Measurements from ENCODE around the gene PTPN13.
"Not testable (repeated sequence)": the region's sequence is repeated elsewhere in the genome, so short reads cannot be mapped to it uniquely, and the experiment has no call there.

PTPN13 gene

GRCh38 chr4:86653237-86653865 lies 59.2 kb downstream of the PTPN13 start:
- DNase-seq, result no peak

GRCh38 chr4:86656781-86657180 lies 62.7 kb downstream of the PTPN13 start:
- not testable (repeated sequence) for DNase-seq

GRCh38 chr4:86657382-86657781 lies 63.3 kb downstream of the PTPN13 start:
- DNase-seq, result no peak

GRCh38 chr4:86657910-86658309 lies 63.8 kb downstream of the PTPN13 start:
- no peak for DNase-seq

GRCh38 chr4:86660401-86660800 lies 66.3 kb downstream of the PTPN13 start:
- no peak for DNase-seq

- DNase-seq, result no peak
These were observed 66.9 kb downstream of the PTPN13 start for GRCh38 chr4:86661006-86661405.

GRCh38 chr4:86661418-86661817 lies 67.3 kb downstream of the PTPN13 start:
- DNase-seq, result no peak

GRCh38 chr4:86664959-86665358 lies 70.8 kb downstream of the PTPN13 start:
- no peak for DNase-seq

GRCh38 chr4:86670298-86670697 lies 76.2 kb downstream of the PTPN13 start:
- no peak for DNase-seq

- no peak for DNase-seq
These were observed 76.6 kb downstream of the PTPN13 start for GRCh38 chr4:86670756-86671155.

- no peak for DNase-seq
These were observed 81.4 kb downstream of the PTPN13 start for GRCh38 chr4:86675548-86675947.

GRCh38 chr4:86678796-86679195 lies 84.7 kb downstream of the PTPN13 start:
- no peak for DNase-seq

GRCh38 chr4:86679441-86679840 lies 85.3 kb downstream of the PTPN13 start:
- DNase-seq, result no peak

- no peak for DNase-seq
These were observed 89.1 kb downstream of the PTPN13 start for GRCh38 chr4:86683167-86683566.

- no peak for DNase-seq
These were observed 89.9 kb downstream of the PTPN13 start for GRCh38 chr4:86683983-86684382.

GRCh38 chr4:86685401-86685800 lies 91.3 kb downstream of the PTPN13 start:
- DNase-seq, result no peak

GRCh38 chr4:86686741-86687140 lies 92.6 kb downstream of the PTPN13 start:
- no peak for DNase-seq

GRCh38 chr4:86688026-86688425 lies 93.9 kb downstream of the PTPN13 start:
- DNase-seq, result no peak

GRCh38 chr4:86704601-86705000 lies 110.5 kb downstream of the PTPN13 start:
- DNase-seq, result no peak

GRCh38 chr4:86706923-86707597 lies 112.9 kb downstream of the PTPN13 start:
- no peak for DNase-seq

- DNase-seq, result no peak
These were observed 123.5 kb downstream of the PTPN13 start for GRCh38 chr4:86717651-86718050.

- no peak for DNase-seq
These were observed 124.0 kb downstream of the PTPN13 start for GRCh38 chr4:86718152-86718551.

GRCh38 chr4:86719149-86719548 lies 125.0 kb downstream of the PTPN13 start:
- DNase-seq, result not testable (repeated sequence)

- no peak for DNase-seq
These were observed 126.5 kb downstream of the PTPN13 start for GRCh38 chr4:86720508-86721068.

- DNase-seq, result no peak
These were observed 127.3 kb downstream of the PTPN13 start for GRCh38 chr4:86721412-86721811.
